GM18520 (cell line): ENCODE results near the gene TUBA8.
A peak's percentile ranks its signal among the peaks of the same experiment; 100 is the strongest.

Experiments used
- ATAC-seq: cut with Tn5 transposase; IDR thresholded peaks from one replicate; pipeline ENCODE4 v1.9.1; 2021; ENCODE audit not compliant: unreplicated experiment

Gene TUBA8

GRCh38 chr22:18077087-18077638 lies 33.4 kb upstream of the TUBA8 start:
- ATAC-seq: no peak

DNA sequence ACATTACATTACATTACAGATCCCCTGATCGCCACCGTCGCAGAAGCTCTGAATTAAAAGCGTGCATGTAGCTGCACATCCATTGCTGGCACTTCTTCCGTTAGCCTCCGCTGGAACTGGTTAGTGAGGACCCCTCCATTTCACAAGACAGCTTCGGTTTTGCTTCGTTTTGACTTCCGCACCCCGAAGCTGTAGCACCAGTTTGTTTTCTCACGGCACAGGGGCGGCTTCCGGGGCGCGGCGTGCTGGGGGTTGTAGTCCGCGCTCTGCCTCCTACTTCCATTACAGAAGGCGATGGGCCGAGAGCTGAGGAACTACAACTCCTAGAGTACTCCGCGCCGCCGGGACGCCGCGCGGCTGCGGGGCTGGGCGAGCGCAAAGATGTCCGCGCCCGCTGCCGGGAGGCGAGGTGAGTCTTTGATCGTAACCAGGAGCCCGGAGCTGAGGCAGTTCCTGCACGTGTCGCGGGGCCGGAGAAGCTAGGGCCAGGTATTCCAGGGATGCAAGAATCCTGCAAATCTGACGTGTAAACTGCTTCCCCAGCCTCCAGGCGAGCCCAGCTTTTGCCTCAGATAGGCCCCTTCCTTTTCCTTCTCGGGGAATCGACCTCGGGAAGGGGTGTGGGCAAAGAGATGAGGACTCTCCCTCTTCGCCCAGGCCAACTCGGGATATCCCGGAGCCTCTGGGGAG lies 32.8 kb upstream of the TUBA8 start, which contains the start of gene PEX26:
Gene PEX26 (plus strand): TSS at position 352 of the 690 bp plus-strand sequence. CDS start 387 bp downstream, outside the sequence.
- ATAC-seq: peak; percentile 90

- ATAC-seq: no peak
These were observed 32.1 kb upstream of the TUBA8 start for GRCh38 chr22:18078329-18079041.

DNA sequence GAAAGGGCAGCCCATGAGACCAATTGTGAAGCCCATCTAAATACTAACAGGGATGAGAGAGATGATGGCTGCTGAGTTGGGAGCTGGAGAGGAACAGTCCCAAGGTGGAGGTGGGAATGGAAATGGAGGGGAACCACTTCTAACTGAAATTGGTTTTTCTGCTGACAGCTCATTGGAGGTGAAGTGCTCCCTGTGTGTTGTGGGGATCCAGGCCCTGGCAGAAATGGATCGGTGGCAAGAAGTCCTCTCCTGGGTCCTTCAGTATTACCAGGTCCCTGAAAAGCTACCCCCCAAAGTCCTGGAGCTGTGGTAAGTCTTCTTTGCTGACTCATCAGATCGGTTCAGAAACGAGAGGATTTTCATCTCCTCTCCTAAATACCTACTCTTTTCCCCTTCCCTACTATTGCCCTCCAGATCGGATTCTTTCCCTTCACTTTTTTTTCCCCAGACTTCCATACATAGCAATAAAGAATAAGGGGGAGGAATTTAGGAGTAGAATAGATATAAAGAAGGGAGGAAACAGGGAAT lies 30.8 kb upstream of the TUBA8 start:
- ATAC-seq: no peak

- ATAC-seq: no peak
These were observed 29.2 kb upstream of the TUBA8 start for GRCh38 chr22:18081416-18081815.

- ATAC-seq: no peak
These were observed 28.1 kb upstream of the TUBA8 start for GRCh38 chr22:18082467-18082866.

GRCh38 chr22:18083406-18083805 lies 27.2 kb upstream of the TUBA8 start:
- no peak for ATAC-seq

DNA sequence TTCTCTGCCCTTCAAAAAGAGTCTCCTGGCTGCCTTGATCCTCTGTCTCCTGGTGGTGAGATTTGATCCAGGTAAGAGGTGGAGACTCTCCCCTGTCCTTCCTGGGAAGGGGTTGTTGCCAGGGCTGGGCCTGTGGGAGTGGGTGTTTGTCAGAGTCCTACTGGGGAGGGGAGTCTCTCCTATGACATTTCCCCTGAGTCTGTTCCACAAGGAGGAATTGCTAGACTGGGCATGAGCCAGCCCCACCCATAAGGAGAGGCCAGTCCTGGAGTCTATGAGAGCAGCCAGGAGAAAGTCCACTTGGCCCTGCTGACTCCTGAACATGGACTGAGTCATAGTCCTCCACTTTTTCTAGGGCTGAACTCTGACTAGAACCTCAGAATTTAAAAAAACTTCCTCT lies 25.4 kb upstream of the TUBA8 start:
- ATAC-seq: no peak

- ATAC-seq: no peak
These were observed 23.2 kb upstream of the TUBA8 start for GRCh38 chr22:18087350-18087855.

- no peak for ATAC-seq
These were observed 21.6 kb upstream of the TUBA8 start for GRCh38 chr22:18088825-18089568.

- no peak for ATAC-seq
These were observed 20.3 kb upstream of the TUBA8 start for GRCh38 chr22:18090286-18090685.

GRCh38 chr22:18091478-18091877 lies 19.1 kb upstream of the TUBA8 start:
- ATAC-seq: no peak

DNA sequence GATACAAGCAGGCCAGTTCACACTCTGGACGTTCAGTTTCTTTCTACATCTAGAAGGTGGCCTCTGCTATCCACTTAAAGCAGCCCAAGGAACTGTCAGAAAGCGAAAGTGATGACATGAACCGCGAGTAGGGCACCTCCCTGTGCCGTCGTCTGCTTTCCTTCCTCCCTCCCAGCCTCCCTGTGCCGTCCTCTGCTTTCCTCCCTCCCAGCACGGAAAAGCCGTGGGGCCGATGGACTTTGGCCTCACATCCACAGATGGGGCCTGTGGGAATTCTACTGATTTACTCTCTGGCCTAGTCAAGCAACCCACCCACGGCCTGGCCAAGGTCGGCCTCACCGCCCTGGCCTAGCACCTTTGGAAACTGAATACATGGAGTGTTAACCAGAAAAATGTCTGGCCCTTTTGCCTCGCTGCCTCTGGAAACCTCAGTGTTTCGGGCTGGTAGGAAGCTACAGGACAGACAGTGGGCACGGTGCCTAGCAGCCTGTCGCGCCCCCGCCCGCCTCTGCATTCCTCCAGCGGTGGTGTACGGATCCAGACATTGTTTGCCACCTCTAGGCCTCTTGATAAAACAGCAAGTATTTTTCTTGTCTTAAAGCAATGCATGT lies 18.6 kb upstream of the TUBA8 start:
- no peak for ATAC-seq

GRCh38 chr22:18093661-18094060 lies 16.9 kb upstream of the TUBA8 start:
- ATAC-seq: no peak

GRCh38 chr22:18095101-18095805 lies 15.4 kb upstream of the TUBA8 start:
- ATAC-seq: no peak

- no peak for ATAC-seq
These were observed 13.8 kb upstream of the TUBA8 start for GRCh38 chr22:18096823-18097222.

DNA sequence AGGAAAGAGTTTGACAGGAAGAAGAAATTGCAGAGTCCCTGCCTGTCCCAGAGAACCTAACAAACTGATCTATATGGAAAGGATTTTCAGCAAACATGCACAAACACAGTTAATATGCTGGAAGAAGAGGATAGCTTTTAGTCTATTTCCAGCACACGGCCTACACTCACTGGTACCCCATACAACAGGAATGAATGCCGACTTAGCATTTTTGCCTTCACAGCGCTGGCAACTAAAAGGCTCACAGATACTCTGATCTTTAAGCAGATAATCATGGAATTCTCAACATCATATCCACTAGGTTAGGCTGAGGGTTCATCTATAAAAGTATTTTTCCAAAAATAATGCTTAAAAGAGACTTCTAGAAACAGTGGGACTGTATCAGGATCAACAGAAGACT lies 9.8 kb upstream of the TUBA8 start:
- no peak for ATAC-seq

- ATAC-seq: no peak
These were observed 9.1 kb upstream of the TUBA8 start for GRCh38 chr22:18101536-18101935.

DNA sequence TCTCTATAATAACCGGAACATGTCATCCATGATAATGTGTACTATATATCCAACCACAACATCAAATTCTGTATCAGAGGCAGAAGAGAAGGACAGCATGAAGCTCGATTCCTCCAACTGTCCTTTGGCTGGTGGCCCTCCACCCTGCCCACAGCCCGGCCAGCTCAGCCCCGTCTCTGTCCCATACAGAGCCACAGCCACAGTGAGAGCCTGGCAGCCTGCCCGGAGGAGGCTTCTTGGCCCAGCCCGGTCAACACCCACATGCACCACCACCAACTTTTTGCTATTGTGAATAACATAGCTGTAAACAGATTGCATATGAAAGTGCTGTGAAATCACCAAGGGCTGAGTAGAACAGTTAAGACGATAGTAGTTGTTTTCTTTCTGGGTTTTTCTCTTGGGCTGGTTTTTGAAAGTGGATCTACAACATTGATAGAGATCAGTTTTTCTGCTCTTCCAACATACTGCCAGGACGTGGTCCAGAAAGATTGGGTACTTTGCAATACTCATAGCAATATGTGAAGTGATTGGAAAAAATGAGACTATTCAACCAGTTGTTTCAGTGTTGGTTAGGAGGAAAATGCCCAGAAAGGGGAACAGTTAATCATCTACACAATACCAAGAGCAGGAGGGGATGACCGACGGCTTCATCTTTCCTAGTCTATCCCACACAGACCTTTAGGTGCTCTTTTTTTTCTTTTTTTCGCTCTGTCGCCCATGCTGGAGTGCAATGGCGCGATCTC lies 6.9 kb upstream of the TUBA8 start:
- ATAC-seq: no peak
